Activated T-helper 17 cell treated with anti-CD3 and anti-CD28 coated beads, Interleukin-2, amount 50 U/mL, for 72 hours (primary cell): ENCODE results near the gene HTD2. TPM values are rescaled to one million over a fixed set of nuclear protein-coding genes. Genes with fewer than 3 reads are reported as not detected.
A peak's percentile ranks its signal among the peaks of the same experiment; 100 is the strongest.

Source experiments
- ATAC-seq: fragments of 150-1000 bp; cut with Tn5 transposase; replicated peaks from 2 replicates; pipeline ENCODE4 v1.10.0; 2021; ENCODE audit warnings: mild to moderate bottlenecking, moderate library complexity
- H3K27ac Mint-ChIP-seq: one replicate; pipeline ENCODE4 v1.8.0; 2022; ENCODE audit warnings: mixed read lengths
- H3K27me3 Mint-ChIP-seq: one replicate; pipeline ENCODE4 v1.8.0; 2022; ENCODE audit warnings: mixed read lengths
- H3K36me3 Mint-ChIP-seq: one replicate; pipeline ENCODE4 v1.8.0; 2022; ENCODE audit warnings: low read depth, mild to moderate bottlenecking, mixed read lengths
- H3K4me1 Mint-ChIP-seq: one replicate; pipeline ENCODE4 v1.8.0; 2022; ENCODE audit warnings: mixed read lengths
- H3K4me3 Mint-ChIP-seq: one replicate; pipeline ENCODE4 v1.8.0; 2022; ENCODE audit warnings: mild to moderate bottlenecking, mixed read lengths
- H3K9me3 Mint-ChIP-seq: one replicate; pipeline ENCODE4 v1.8.0; 2022; ENCODE audit warnings: mixed read lengths
- total RNA-seq, 2 donors: library from RNA; stranded (reverse); gene quantifications; one replicate each; pipeline ENCODE4 v1.2.3, GENCODE V29; 2022

The HTD2 gene
- total RNA-seq, 2 donors from 2014 or later: 10.0 to 15.1 TPM

DNA sequence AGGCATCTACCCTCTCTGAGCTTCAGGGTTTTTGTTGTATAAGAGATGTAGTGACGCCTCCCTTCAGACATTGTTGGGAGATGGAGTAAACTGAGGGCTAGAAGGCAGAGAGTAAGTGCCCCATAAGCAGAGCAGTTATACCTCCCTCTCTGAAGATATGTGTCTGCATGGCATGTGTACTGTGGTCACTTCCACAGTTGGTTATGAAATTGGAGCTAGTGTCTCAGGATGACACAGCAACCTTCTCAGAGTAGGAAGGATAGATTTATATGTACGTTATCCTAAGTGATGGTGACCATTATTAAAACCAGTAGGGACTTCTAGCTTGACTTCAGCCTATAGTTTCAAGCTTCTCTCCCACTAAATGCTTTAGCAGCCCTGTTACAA is 44.3 kb downstream of the HTD2 start:
- no peak for ATAC-seq
- Mint-ChIP-seq H3K9me3 (no peaks in the 10 kb centered on the region), H3K4me3 (peak overlapping the region; percentile 55), H3K27me3 (no peaks in the 10 kb centered on the region), H3K36me3 (peaks cover 15% of the 10 kb centered on the region), H3K27ac (peak overlapping the region; percentile 69), H3K4me1 (peaks cover 35% of the 10 kb centered on the region)

DNA sequence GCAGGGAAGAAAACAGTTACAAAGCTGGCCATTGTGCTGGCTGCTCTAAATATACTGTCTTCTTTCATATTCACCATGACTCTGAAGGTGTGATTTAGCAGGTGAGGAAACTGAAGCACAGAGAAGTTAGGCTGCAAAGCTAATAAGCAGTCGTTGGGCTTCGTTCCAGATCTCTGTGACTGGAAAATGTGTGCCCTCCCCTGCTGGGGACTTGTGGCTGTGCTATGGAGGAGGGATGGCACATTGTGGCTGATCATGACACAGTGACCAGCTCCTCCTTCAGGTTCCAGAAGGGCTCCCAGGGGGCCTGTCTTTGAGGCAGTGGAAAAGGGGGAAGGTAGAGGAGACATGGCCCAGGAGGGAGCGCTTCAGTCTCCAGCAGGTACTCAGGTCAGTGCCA is 45.6 kb downstream of the HTD2 start:
- H3K4me1 Mint-ChIP-seq: peaks cover 29% of the 10 kb centered on the region
- no peaks in the 10 kb centered on the region for H3K9me3 Mint-ChIP-seq
- no peaks in the 10 kb centered on the region for H3K27me3 Mint-ChIP-seq
- H3K36me3 Mint-ChIP-seq: peaks cover 15% of the 10 kb centered on the region
- no peak overlapping the region for H3K4me3 Mint-ChIP-seq
- ATAC-seq: no peak
- peak overlapping the region; percentile 75 for H3K27ac Mint-ChIP-seq

DNA sequence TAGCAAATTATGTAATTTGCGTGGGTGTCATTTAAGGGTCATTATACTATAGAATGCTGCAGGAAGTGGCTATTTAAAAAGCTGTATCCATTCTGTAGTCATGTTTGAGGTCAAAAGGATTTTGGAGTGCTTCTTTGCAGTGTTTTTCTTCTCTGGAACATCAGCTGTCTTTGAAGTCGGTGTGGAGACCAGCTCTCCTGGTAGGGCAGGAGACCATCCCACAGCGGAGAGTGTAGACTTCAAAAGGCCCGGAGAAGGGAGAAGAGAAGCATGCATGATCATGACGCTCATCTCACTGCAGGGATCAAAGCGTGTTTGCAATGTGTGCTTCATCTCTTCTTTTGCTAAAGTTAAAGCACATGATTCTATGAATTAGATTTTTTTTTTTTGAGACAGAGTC is 46.3 kb downstream of the HTD2 start:
- ATAC-seq: no peak
- Mint-ChIP-seq H3K27ac (peak overlapping the region; percentile 75), H3K4me1 (peaks cover 34% of the 10 kb centered on the region), H3K9me3 (no peaks in the 10 kb centered on the region), H3K36me3 (peaks cover 15% of the 10 kb centered on the region), H3K4me3 (no peak overlapping the region), H3K27me3 (no peaks in the 10 kb centered on the region)

DNA sequence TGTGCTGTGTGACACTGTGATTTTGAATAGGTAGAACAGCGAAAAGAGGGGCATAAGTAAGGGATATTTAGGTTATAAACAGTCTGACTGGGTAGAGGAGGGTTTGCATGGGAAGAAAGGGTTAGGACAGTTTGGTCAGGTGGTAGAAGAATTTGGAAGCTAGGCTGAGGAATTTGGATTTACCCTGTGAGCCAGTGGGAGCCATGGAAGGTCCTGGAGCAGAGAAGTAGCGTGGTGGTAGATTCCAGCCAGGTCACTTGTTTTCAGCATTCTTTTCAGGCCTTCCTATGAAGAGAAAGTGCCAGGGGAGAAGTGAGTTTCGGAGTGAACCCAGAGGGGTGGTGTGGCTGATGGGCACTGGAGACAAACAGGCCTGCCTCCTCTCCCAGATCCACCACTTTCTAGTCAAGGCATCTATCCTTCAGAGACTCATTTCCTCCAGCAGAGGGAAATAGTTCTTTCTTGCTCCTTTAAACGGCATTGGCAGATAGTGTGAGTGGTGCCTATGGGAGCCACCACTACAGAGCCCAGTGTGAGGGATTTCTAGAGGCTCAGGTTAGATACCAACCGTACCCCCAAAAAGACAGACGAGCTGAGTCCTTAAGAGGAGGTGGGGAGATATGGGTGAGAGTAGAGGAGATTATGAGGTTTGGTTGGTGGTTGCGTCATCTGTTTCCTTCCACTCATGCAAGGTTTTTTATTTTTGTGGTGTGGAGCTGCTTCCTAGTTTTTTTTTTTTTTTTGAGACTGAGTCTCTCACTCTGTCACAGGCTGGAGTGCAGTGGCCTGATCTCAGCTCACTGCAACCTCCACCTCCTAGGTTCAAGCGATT is 47.6 kb downstream of the HTD2 start:
- Mint-ChIP-seq H3K4me1 (peaks cover 34% of the 10 kb centered on the region), H3K4me3 (peak overlapping the region; percentile 34), H3K27ac (peak overlapping the region; percentile 82), H3K27me3 (no peaks in the 10 kb centered on the region), H3K9me3 (no peaks in the 10 kb centered on the region), H3K36me3 (peaks cover 15% of the 10 kb centered on the region)
- ATAC-seq: peak; percentile 42

DNA sequence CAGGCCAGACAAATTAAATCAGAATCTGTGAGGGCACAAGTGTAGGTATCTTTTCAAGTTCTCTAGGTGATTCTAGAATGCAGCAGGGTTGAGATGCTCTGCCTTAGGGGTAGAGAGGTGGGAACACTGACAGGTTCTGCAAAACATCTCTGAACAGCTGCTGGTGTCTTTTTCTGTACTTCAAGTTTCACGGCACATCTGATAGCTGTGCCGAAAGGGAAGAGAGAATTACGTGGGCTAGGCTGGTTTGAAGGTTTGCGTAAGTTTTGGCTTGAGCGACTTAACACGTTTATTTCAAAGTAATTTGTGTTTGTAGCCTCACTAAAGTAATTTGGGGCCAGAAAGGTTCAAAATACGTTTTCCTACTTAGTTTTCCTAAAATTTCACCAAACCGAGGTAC is 48.9 kb downstream of the HTD2 start:
- Mint-ChIP-seq H3K9me3 (no peaks in the 10 kb centered on the region), H3K4me3 (no peak overlapping the region), H3K27me3 (no peaks in the 10 kb centered on the region), H3K4me1 (peaks cover 26% of the 10 kb centered on the region), H3K36me3 (peaks cover 15% of the 10 kb centered on the region), H3K27ac (no peak overlapping the region)
- no peak for ATAC-seq

DNA sequence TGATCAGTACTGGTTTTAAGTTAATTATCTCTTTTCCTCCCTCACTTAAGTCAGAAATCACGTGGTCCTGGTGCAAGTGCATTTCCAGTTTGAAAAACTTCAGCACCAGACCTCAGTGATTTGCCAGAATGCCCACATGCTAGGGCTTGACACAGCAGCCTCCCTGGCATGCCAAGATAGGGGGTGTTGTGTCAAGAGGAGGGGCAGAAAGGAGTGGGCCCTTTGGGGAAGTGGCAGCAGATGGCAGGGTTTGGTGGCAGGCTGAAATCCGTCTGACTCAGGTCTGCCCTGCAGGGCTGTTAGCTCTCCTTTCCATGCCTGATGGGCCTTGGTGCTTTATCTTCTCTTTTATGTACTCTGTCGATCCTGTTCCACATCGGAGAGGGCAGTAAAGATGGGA is 49.7 kb downstream of the HTD2 start:
- H3K4me1 Mint-ChIP-seq: peaks cover 18% of the 10 kb centered on the region
- H3K9me3 Mint-ChIP-seq: no peaks in the 10 kb centered on the region
- no peak overlapping the region for H3K27ac Mint-ChIP-seq
- ATAC-seq: no peak
- H3K27me3 Mint-ChIP-seq: no peaks in the 10 kb centered on the region
- no peak overlapping the region for H3K4me3 Mint-ChIP-seq
- H3K36me3 Mint-ChIP-seq: peaks cover 9% of the 10 kb centered on the region

DNA sequence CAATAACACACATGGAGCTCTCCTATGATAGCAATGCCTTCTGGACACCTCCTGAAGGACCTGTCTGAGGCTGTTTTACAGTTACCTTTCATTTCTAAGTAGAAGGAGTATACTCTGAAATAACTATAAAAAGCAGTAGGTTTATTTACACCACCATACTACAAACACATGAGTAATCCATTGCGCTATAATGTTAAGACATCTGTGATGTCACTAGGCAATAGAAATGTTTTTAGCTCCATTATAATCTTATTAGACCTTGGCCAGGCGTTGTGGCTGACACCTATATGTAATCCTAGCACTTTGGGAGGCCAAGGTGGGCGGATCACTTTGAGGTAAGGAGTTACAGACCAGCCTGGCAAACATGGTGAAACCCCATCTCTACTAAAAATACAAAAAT is 51.1 kb downstream of the HTD2 start:
- peaks cover 13% of the 10 kb centered on the region for H3K4me1 Mint-ChIP-seq
- no peaks in the 10 kb centered on the region for H3K9me3 Mint-ChIP-seq
- no peaks in the 10 kb centered on the region for H3K27me3 Mint-ChIP-seq
- peaks cover 3% of the 10 kb centered on the region for H3K36me3 Mint-ChIP-seq
- no peak for ATAC-seq
- peak overlapping the region; percentile 58 for H3K27ac Mint-ChIP-seq
- H3K4me3 Mint-ChIP-seq: no peak overlapping the region

DNA sequence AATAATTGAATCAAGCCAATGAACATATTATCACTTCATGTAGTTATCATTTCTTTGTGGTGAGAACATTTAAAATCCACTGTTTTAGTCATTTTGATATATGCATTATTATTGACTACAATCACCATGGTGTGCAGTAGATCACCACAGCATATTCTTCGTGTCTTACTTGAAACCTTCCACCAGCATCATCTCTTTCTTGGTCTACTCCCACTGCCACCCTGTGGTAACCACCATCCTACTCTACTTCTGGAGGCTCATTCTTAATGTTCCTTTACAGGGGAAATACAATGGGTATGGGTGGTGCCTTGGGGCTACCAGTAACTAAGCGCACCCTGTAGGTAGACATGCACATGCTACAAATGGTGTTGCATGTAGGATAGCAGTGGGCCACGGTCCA is 51.8 kb downstream of the HTD2 start:
- Mint-ChIP-seq H3K36me3 (no peaks in the 10 kb centered on the region), H3K4me1 (peaks cover 13% of the 10 kb centered on the region), H3K27me3 (no peaks in the 10 kb centered on the region), H3K4me3 (no peak overlapping the region), H3K9me3 (no peaks in the 10 kb centered on the region), H3K27ac (peak overlapping the region; percentile 58)
- peak; percentile 81 for ATAC-seq

DNA sequence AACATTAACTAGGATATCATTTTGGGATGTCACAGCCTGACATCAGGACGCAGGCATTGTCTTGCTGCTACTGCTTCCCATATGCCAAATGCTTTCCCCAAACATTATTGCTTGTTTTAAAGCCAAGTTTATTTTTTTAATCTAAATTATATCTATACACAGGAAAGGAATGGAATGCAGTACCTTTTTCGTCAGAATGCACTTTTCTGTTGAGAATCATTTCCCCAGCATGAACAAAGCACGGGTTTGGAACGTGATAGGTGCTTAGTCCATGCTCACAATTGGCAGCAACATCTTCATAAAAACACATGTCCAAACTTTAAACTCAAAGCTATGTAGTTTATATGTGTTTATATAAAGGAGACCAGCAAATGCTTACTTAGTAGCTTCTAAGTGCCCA is 52.5 kb downstream of the HTD2 start:
- Mint-ChIP-seq H3K9me3 (no peaks in the 10 kb centered on the region), H3K4me3 (no peak overlapping the region), H3K36me3 (no peaks in the 10 kb centered on the region), H3K4me1 (peaks cover 9% of the 10 kb centered on the region), H3K27ac (peak overlapping the region; percentile 58), H3K27me3 (no peaks in the 10 kb centered on the region)
- ATAC-seq: no peak

DNA sequence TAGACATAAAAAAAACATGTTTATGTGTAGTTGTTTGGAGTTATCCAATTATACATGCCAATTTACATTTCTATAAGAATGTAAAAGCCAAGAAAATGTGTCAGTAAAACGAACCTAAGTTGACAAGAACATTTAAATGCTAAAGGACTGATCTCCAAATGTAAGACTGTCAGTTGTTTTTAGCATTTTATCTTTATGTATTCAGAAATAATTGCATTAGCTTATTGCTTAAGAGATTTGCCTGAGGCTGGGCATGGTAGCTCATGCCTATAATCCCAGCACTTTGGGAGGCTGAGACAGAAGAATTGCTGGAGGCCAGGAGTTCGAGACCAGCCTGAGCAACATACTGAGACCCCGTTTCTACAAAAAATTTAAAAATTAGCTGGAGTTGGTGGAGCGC is 53.3 kb downstream of the HTD2 start:
- Mint-ChIP-seq H3K36me3 (no peaks in the 10 kb centered on the region), H3K27ac (no peak overlapping the region), H3K4me3 (no peak overlapping the region), H3K27me3 (no peaks in the 10 kb centered on the region), H3K4me1 (peaks cover 5% of the 10 kb centered on the region), H3K9me3 (no peaks in the 10 kb centered on the region)
- ATAC-seq: no peak

DNA sequence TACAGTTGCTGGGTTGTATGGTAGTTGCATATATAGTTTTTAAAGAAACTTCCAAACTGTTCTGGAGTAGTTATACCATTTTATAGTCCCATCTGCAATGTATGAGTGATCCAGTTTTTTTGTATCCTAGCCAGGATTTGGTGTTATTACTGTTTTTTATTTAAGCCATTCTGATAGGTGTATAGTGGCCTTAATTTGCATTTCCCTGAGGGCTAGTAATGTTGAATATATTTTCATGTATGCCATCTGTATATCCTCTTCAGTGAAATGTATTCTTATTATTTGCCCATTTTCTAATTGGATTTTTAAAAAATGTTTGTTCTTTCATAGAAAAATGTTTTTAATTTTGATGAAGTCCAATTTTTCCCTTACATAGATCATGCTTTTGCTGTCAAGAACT is 55.5 kb downstream of the HTD2 start:
- H3K9me3 Mint-ChIP-seq: no peaks in the 10 kb centered on the region
- ATAC-seq: no peak
- H3K4me3 Mint-ChIP-seq: no peak overlapping the region
- peaks cover 7% of the 10 kb centered on the region for H3K36me3 Mint-ChIP-seq
- H3K4me1 Mint-ChIP-seq: peaks cover 5% of the 10 kb centered on the region
- no peaks in the 10 kb centered on the region for H3K27me3 Mint-ChIP-seq
- H3K27ac Mint-ChIP-seq: no peak overlapping the region

DNA sequence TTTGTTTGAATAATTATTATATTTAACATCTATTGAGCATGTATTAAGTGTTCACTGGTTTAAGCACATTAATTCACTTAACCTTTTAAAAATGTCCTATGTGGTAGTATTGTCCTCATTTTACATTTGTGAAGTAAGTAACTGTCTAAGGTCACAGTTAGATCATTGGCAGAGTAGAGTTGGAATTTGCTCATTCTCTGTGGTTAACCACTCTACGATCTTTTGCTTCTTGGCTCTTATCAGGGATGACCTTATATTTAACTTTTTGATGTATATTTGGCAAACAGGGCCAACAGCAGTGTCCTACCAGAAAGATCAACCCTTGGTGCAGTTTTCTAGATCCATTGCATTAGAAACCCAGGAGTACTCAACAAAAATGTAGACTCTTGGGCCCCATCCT is 60.4 kb downstream of the HTD2 start:
- Mint-ChIP-seq H3K27ac (no peak overlapping the region), H3K4me3 (no peak overlapping the region), H3K9me3 (no peaks in the 10 kb centered on the region), H3K27me3 (no peaks in the 10 kb centered on the region), H3K4me1 (no peaks in the 10 kb centered on the region), H3K36me3 (peaks cover 18% of the 10 kb centered on the region)
- ATAC-seq: peak; percentile 35

DNA sequence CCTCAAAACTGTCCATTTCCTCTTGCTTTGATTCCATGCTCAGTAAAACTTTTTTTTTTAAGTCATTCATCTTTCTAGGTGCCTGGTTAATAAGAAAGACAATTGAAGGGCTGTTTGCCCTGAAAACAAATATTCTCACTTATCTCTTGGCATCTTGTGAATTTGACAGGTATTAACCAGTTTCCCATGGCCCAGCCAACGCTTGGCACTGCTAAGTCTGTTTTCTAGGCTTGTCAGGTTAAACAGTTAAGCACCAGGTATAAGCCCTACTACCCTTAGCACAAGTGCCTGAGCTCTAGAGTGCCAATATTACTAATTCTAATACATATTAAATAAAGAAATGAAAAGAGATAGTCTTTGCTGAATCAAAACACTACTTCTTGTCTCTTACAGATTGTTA is 62.7 kb downstream of the HTD2 start:
- H3K36me3 Mint-ChIP-seq: peaks cover 19% of the 10 kb centered on the region
- no peaks in the 10 kb centered on the region for H3K4me1 Mint-ChIP-seq
- H3K4me3 Mint-ChIP-seq: no peak overlapping the region
- no peaks in the 10 kb centered on the region for H3K9me3 Mint-ChIP-seq
- no peak for ATAC-seq
- no peak overlapping the region for H3K27ac Mint-ChIP-seq
- H3K27me3 Mint-ChIP-seq: no peaks in the 10 kb centered on the region
